Fibroblast of the conjunctiva (primary cell): Measurements from ENCODE around the gene LYPD6.

Source experiments
- DNase-seq: peaks from one replicate; pipeline ENCODE4 v3.0.0-alpha.2; 2010; ENCODE audit warnings: low read depth

The LYPD6 gene

DNA sequence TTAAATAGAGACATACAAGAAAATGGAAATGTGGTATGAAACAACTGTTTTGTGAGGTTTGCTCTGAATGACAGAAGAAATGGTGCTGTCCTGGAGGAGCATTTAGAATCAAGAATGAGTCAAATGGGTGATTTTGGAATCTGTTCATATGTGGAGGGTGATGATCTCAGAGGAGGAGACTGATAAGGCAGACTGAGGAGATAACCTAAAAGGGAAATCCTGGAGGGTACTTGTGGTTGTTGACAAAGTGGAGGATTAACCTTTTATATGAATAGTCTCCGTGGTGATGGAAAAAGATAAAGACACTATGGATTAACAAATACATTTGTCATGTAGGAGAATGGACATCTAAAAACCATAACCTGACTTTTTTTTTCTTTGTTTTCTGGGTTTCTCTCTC is 183.1 kb downstream of the LYPD6 start:
- no peak for DNase-seq
